ENCODE data around the gene COMMD7. TPM values are rescaled to one million over a fixed set of nuclear protein-coding genes. Genes with fewer than 3 reads are reported as not detected.

Gene COMMD7
- total and polyA plus RNA-seq, 4 donors, result 26.2 to 83.3 (median 61.8) TPM

Other genes starting within 250 kb of the COMMD7 start
- gene NOL4L, start 158.1 kb downstream of the COMMD7 start, total RNA-seq, result 10 to 100 TPM; 13.3 to 23.2 TPM
- 10 to 100 TPM; 65.8 to 67.6 TPM for gene NOL4L, start 158.1 kb downstream of the COMMD7 start, polyA plus RNA-seq (ENCODE audit: insufficient read length in 2 of 2)
- under 1 TPM; 0.28 to 0.30 TPM for gene C20orf203, start 69.5 kb downstream of the COMMD7 start, total RNA-seq
- 1 to 10 TPM in 1 of 2 donors, under 1 TPM in 1; 0.60 to 1.8 TPM for gene C20orf203, start 69.5 kb downstream of the COMMD7 start, polyA plus RNA-seq (ENCODE audit: insufficient read length in 2 of 2)
- gene DNMT3B, start 18.9 kb upstream of the COMMD7 start, total RNA-seq, result 1 to 10 TPM; 2.6 to 3.3 TPM
- gene DNMT3B, start 18.9 kb upstream of the COMMD7 start, polyA plus RNA-seq (ENCODE audit: insufficient read length in 2 of 2), result 1 to 10 TPM; 5.2 to 5.9 TPM
- 100 to 1,000 TPM in 1 of 2 donors, 10 to 100 TPM in 1; 99.1 to 123 TPM for gene MAPRE1, start 76.5 kb upstream of the COMMD7 start, total RNA-seq
- 100 to 1,000 TPM; 124 to 151 TPM for gene MAPRE1, start 76.5 kb upstream of the COMMD7 start, polyA plus RNA-seq (ENCODE audit: insufficient read length in 2 of 2)
- gene EFCAB8, start 115.5 kb upstream of the COMMD7 start, total RNA-seq, result under 1 TPM; 0.10 to 0.22 TPM
- under 1 TPM; 0.17 to 0.36 TPM for gene EFCAB8, start 115.5 kb upstream of the COMMD7 start, polyA plus RNA-seq (ENCODE audit: insufficient read length in 2 of 2)